ENCODE data around the gene SEL1L3. TPM values are rescaled to one million over a fixed set of nuclear protein-coding genes. Genes with fewer than 3 reads are reported as not detected.

SEL1L3 gene
- total RNA-seq, 4 donors from 2014 or later: 2.2 to 29.8 (median 5.4) TPM

DNA sequence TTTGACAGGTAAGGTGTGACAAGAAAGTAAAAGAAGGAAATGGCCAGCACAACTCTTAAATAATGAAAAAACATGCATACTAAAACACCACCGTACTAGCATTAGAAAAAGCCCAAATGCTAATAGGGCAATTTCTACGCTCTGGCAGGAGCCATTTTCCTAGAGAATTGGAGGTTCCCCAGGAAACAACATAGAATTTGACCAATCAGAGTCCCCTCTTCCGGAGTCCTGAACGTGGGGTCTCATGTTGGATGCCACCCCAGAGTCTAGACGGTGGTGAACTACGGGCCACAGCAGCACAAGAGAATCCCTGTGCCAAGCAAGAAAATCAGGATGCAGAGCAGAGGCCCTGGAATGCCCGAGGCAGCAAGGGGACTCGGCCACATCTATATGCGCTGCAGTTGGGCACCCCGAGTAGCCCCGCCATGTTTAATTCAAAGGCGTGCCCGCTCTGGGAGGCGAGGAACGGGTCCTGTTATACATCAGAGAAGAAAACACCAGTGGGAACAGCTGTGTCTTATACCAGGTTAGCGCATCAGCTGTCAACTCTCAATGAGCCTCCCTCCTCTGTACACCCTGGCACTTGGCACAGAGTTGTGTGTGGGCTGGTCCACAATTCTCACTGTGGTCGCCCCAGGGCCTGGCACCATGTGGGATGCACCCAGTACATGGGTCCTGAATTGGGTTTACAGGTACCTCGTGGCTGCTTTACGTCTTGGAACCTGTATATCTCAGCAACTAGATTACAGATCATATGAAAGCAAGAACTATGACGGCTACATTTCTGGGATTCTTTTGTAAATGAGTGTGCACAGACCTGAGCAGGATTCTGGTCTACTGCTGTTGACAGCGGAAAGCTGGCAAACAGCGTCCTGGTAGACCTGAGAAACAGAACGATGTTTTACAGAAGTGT, 52.1 kb downstream of the SEL1L3 start:
- ATAC-seq: no peak

DNA sequence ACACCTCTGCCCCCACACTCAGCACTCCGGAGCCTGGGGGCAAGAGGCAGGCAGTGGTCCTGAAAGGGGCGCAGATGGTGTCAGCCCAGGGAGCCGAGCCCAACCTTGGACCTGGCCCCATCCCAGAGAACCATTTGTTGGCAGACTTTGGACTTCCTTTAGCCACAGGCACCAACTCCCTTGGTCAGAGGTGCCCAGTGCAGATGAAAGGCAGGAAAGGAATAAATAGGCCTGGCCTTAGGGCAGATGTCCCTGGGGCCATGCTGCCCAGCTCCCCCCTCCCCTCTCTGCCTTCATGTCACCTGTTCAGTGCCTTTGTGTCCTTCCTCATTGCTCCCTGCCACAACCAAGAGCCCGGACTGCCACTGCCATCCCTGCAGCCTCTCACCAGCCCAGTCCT, 52.8 kb downstream of the SEL1L3 start:
- H3K4me3 ChIP-seq: no peak overlapping the region
- H3K27me3 ChIP-seq: no peaks in the 10 kb centered on the region
- no peaks in the 10 kb centered on the region for H3K36me3 ChIP-seq
- 71% methylated on average over 1 of the region's 4 CpGs; no CpG with 5 or more reads in 1 of the 2 donors for WGBS, 2 donors (ENCODE audit: low coverage in 1 of 2)
- TF ChIP-seq, protein P1, sequence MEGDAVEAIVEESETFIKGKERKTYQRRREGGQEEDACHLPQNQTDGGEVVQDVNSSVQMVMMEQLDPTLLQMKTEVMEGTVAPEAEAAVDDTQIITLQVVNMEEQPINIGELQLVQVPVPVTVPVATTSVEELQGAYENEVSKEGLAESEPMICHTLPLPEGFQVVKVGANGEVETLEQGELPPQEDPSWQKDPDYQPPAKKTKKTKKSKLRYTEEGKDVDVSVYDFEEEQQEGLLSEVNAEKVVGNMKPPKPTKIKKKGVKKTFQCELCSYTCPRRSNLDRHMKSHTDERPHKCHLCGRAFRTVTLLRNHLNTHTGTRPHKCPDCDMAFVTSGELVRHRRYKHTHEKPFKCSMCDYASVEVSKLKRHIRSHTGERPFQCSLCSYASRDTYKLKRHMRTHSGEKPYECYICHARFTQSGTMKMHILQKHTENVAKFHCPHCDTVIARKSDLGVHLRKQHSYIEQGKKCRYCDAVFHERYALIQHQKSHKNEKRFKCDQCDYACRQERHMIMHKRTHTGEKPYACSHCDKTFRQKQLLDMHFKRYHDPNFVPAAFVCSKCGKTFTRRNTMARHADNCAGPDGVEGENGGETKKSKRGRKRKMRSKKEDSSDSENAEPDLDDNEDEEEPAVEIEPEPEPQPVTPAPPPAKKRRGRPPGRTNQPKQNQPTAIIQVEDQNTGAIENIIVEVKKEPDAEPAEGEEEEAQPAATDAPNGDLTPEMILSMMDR (IDR thresholded peaks at IDR 0.05): no peak
- no peak for TF ChIP-seq EP300 (IDR thresholded peaks at IDR 0.05)
- no peak for TF ChIP-seq POLR2A (IDR thresholded peaks at IDR 0.05)
- TF ChIP-seq POLR2AphosphoS5 (IDR thresholded peaks at IDR 0.05): no peak
- no peaks in the 10 kb centered on the region for H3K9me3 ChIP-seq
- no peak for ATAC-seq
- H3K27ac ChIP-seq: no peak overlapping the region
- H3K4me1 ChIP-seq: peaks cover 0 to 23% (median 6%) of the 10 kb centered on the region in 3 donors

More for the DNA sequence above, 52.1 kb downstream of the SEL1L3 start:
- Histone ChIP-seq H3K4me1 (peaks cover 0 to 23% (median 8%) of the 10 kb centered on the region in 3 donors), H3K9me3 (no peaks in the 10 kb centered on the region), H3K36me3 (no peaks in the 10 kb centered on the region), H3K27ac (no peak overlapping the region), H3K27me3 (no peaks in the 10 kb centered on the region), H3K4me3 (no peak overlapping the region)
- WGBS, 2 donors (ENCODE audit: low coverage in 1 of 2): 76 to 84% methylated on average over 8 to 11 of the region's 23 CpGs
- TF ChIP-seq, protein P1 (IDR thresholded peaks at IDR 0.05): no peak
- TF ChIP-seq EP300 (IDR thresholded peaks at IDR 0.05) (no peak), POLR2A (IDR thresholded peaks at IDR 0.05) (no peak), POLR2AphosphoS5 (IDR thresholded peaks at IDR 0.05) (no peak)

DNA sequence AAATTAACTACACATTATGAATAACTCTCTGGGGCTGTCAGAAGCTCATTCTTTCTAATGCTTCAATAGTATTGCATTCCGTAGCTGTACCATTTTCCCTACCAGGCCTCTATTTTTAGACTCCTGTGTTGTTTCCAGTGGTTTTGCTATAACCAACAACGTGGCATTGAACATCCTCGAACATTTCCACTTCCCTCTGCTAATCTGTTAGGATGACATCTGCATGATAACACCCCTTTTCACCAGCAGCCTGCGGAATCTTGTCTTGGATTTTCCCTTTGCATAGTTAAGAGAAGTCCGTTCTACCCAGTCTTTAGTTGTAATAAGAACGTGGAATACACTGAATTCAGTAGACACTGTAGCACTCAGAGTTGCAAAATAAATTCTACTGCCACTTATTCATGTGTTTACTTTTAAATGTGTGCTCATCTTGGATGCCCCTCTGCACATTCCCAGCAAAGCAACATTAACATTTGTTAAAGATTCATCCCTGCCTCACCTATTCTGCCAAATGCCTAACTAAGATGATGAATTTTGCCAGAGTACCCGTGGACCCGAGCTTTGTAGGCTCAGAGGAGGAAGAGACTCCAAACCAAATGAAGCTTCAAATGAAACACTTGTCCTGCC, 55.6 kb downstream of the SEL1L3 start:
- Histone ChIP-seq H3K36me3 (no peaks in the 10 kb centered on the region), H3K9me3 (no peaks in the 10 kb centered on the region), H3K4me1 (no peaks in the 10 kb centered on the region), H3K27ac (no peak overlapping the region), H3K4me3 (no peak overlapping the region), H3K27me3 (no peaks in the 10 kb centered on the region)
- ATAC-seq: no peak
- WGBS, 2 donors (ENCODE audit: low coverage in 1 of 2): 65 to 67% methylated on average over 8 of the region's 8 CpGs
- TF ChIP-seq POLR2A (IDR thresholded peaks at IDR 0.05) (no peak), POLR2AphosphoS5 (IDR thresholded peaks at IDR 0.05) (no peak), EP300 (IDR thresholded peaks at IDR 0.05) (no peak)
- TF ChIP-seq, protein P1 (IDR thresholded peaks at IDR 0.05): no peak

DNA sequence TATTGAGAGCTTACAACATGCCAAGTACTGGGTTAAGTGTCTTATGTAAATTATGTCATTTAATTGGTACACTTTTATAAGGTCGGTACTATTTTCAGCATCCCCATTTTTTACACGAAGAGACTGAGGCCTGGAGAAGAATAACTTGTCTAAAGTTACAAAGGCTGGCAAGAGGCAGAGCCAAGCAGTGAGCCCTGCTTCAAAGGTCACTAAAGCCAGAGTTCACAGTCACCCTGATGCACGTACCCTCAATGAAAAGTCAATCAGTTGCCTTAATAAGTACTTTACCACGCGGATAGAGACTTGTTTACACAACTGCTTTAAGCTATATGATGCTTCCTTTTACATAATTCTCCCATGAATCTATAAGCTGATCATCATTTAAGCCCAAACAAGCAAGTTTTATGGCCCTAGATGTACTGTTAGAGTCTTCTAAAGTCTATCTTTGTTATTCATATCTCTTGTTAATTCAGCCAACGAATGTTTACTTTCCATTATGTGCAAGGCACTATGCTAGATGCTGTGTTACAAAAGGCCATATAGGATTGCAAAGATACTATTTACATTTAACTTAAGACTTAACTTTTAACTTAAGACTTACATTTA, 57.4 kb downstream of the SEL1L3 start:
- ATAC-seq: no peak
- 81 to 84% methylated on average over 6 of the region's 6 CpGs for WGBS, 2 donors (ENCODE audit: low coverage in 1 of 2)

More for the DNA sequence above, 57.4 kb downstream of the SEL1L3 start:
- Histone ChIP-seq H3K4me1 (no peaks in the 10 kb centered on the region), H3K27me3 (no peaks in the 10 kb centered on the region), H3K27ac (no peak overlapping the region), H3K9me3 (no peaks in the 10 kb centered on the region), H3K36me3 (no peaks in the 10 kb centered on the region), H3K4me3 (no peak overlapping the region)
- no peak for TF ChIP-seq POLR2AphosphoS5 (IDR thresholded peaks at IDR 0.05)
- TF ChIP-seq POLR2A (IDR thresholded peaks at IDR 0.05): no peak
- TF ChIP-seq EP300 (IDR thresholded peaks at IDR 0.05): no peak
- TF ChIP-seq, protein P1 (IDR thresholded peaks at IDR 0.05): no peak

All from gastroesophageal sphincter (tissue), 4 donors.